ENCODE data around the gene TP73.

- TF ChIP-seq CTCF (conservative IDR thresholded peaks at IDR 0.05): no peak
- no peak for TF ChIP-seq EZH2 (IDR thresholded peaks at IDR 0.05; ENCODE audit: low read depth)
These were observed 1.0 kb upstream of the TP73 start for GRCh38 chr1:3651026-3651929.
